ENCODE measurements around the gene ANKRD16.

- TF ChIP-seq CTCF (conservative IDR thresholded peaks at IDR 0.05; ENCODE audit: low read depth, low read length) (no peak), EZH2phosphoT487 (IDR thresholded peaks at IDR 0.05; ENCODE audit: borderline replicate concordance, low read length) (no peak)
These were observed 47.7 kb downstream of the ANKRD16 start for GRCh38 chr10:5841965-5842364.

Measured in PC-3 (cell line).